ENCODE results near the gene CAND1.
A peak's percentile ranks its signal among the peaks of the same experiment; 100 is the strongest.

Gene CAND1

GRCh38 chr12:67268896-67269632 is at the start of gene CAND1:
CAND1 (plus strand) TSS chr12:67269358; CDS start chr12:67269718, 360 bp downstream.
- 0 out of 2 replicates have a peak, but pooled peaks cover 3% of the 10 kb centered on the region for H3K36me3 ChIP-seq (ENCODE audit: low read length)
- no peaks in the 10 kb centered on the region for H3K9me3 ChIP-seq (ENCODE audit: insufficient read depth, low read length)
- peaks cover 28% of the 10 kb centered on the region for H4K20me1 ChIP-seq (ENCODE audit: low read depth, low read length)
- peak within 1 kb of the TSS; percentile 82 for H3K4me3 ChIP-seq (ENCODE audit: insufficient read depth, low read length, poor library complexity, severe bottlenecking)
- peak within 1 kb of the TSS; percentile 58 for H2AFZ ChIP-seq (ENCODE audit: low read depth, low read length, severe bottlenecking)
- peak within 1 kb of the TSS; percentile 98 for H3K4me2 ChIP-seq (ENCODE audit: low read depth, low read length, poor library complexity, severe bottlenecking)
- H3K27me3 ChIP-seq (ENCODE audit: low read length) = no peaks in the 10 kb centered on the region
- peaks cover 47% of the 10 kb centered on the region for H3K79me2 ChIP-seq (ENCODE audit: insufficient read depth, low read length)
- H3K9ac ChIP-seq (ENCODE audit: low read length) = peak within 1 kb of the TSS; percentile 98
- no peak for TF ChIP-seq EZH2phosphoT487 (conservative IDR thresholded peaks at IDR 0.05; ENCODE audit: low read length)
- TF ChIP-seq CTCF (IDR thresholded peaks at IDR 0.05; ENCODE audit: insufficient read depth, low read length, poor library complexity, severe bottlenecking) = no peak
- H3K9me2 ChIP-seq (replicated peaks; ENCODE audit: insufficient read depth, low read length) = no peaks in the 10 kb centered on the region
- no peaks in the 10 kb centered on the region for H3F3A ChIP-seq (ENCODE audit: insufficient read depth)
- peak within 1 kb of the TSS; percentile 91 for H3K27ac ChIP-seq (ENCODE audit: low read depth, low read length)

- no peak overlapping the region for H3K27ac ChIP-seq (ENCODE audit: low read depth, low read length)
- no peak overlapping the region for H3K4me2 ChIP-seq (ENCODE audit: low read depth, low read length, poor library complexity, severe bottlenecking)
- H3K36me3 ChIP-seq (ENCODE audit: low read length) = no peaks in the 10 kb centered on the region
- H3K9ac ChIP-seq (ENCODE audit: low read length) = no peak overlapping the region
- no peaks in the 10 kb centered on the region for H3K9me3 ChIP-seq (ENCODE audit: insufficient read depth, low read length)
- H3K27me3 ChIP-seq (ENCODE audit: low read length) = no peaks in the 10 kb centered on the region
- H4K20me1 ChIP-seq (ENCODE audit: low read depth, low read length) = no peaks in the 10 kb centered on the region
- H3F3A ChIP-seq (ENCODE audit: insufficient read depth) = no peaks in the 10 kb centered on the region
- no peak overlapping the region for H2AFZ ChIP-seq (ENCODE audit: low read depth, low read length, severe bottlenecking)
- peak; percentile 18 for TF ChIP-seq CTCF (IDR thresholded peaks at IDR 0.05; ENCODE audit: insufficient read depth, low read length, poor library complexity, severe bottlenecking)
- TF ChIP-seq EZH2phosphoT487 (conservative IDR thresholded peaks at IDR 0.05; ENCODE audit: low read length) = no peak
- no peaks in the 10 kb centered on the region for H3K79me2 ChIP-seq (ENCODE audit: insufficient read depth, low read length)
- H3K4me3 ChIP-seq (ENCODE audit: insufficient read depth, low read length, poor library complexity, severe bottlenecking) = no peak overlapping the region
- H3K9me2 ChIP-seq (replicated peaks; ENCODE audit: insufficient read depth, low read length) = no peaks in the 10 kb centered on the region
Observed at GRCh38 chr12:67220065-67220464, 49.1 kb upstream of the CAND1 start.

GRCh38 chr12:67222302-67222701 is 46.9 kb upstream of the CAND1 start:
- Histone ChIP-seq H4K20me1 (ENCODE audit: low read depth, low read length) (no peaks in the 10 kb centered on the region), H3K4me3 (ENCODE audit: insufficient read depth, low read length, poor library complexity, severe bottlenecking) (no peak overlapping the region), H3K36me3 (ENCODE audit: low read length) (no peaks in the 10 kb centered on the region), H3K9me3 (ENCODE audit: insufficient read depth, low read length) (no peaks in the 10 kb centered on the region), H2AFZ (ENCODE audit: low read depth, low read length, severe bottlenecking) (no peak overlapping the region), H3K9ac (ENCODE audit: low read length) (no peak overlapping the region), H3K27me3 (ENCODE audit: low read length) (no peaks in the 10 kb centered on the region), H3F3A (ENCODE audit: insufficient read depth) (no peaks in the 10 kb centered on the region), H3K9me2 (replicated peaks; ENCODE audit: insufficient read depth, low read length) (no peaks in the 10 kb centered on the region), H3K79me2 (ENCODE audit: insufficient read depth, low read length) (no peaks in the 10 kb centered on the region), H3K4me2 (ENCODE audit: low read depth, low read length, poor library complexity, severe bottlenecking) (no peak overlapping the region), H3K27ac (ENCODE audit: low read depth, low read length) (no peak overlapping the region)
- TF ChIP-seq EZH2phosphoT487 (conservative IDR thresholded peaks at IDR 0.05; ENCODE audit: low read length) = no peak

GRCh38 chr12:67223225-67223624 is 45.9 kb upstream of the CAND1 start:
- Histone ChIP-seq H2AFZ (ENCODE audit: low read depth, low read length, severe bottlenecking) (no peak overlapping the region), H3K9me3 (ENCODE audit: insufficient read depth, low read length) (no peaks in the 10 kb centered on the region), H3K9ac (ENCODE audit: low read length) (no peak overlapping the region), H4K20me1 (ENCODE audit: low read depth, low read length) (no peaks in the 10 kb centered on the region), H3F3A (ENCODE audit: insufficient read depth) (no peaks in the 10 kb centered on the region), H3K27me3 (ENCODE audit: low read length) (no peaks in the 10 kb centered on the region), H3K4me3 (ENCODE audit: insufficient read depth, low read length, poor library complexity, severe bottlenecking) (no peak overlapping the region), H3K27ac (ENCODE audit: low read depth, low read length) (no peak overlapping the region), H3K4me2 (ENCODE audit: low read depth, low read length, poor library complexity, severe bottlenecking) (peak overlapping the region; percentile 11), H3K79me2 (ENCODE audit: insufficient read depth, low read length) (no peaks in the 10 kb centered on the region), H3K9me2 (replicated peaks; ENCODE audit: insufficient read depth, low read length) (no peaks in the 10 kb centered on the region), H3K36me3 (ENCODE audit: low read length) (no peaks in the 10 kb centered on the region)
- no peak for TF ChIP-seq CTCF (IDR thresholded peaks at IDR 0.05; ENCODE audit: insufficient read depth, low read length, poor library complexity, severe bottlenecking)
- no peak for TF ChIP-seq EZH2phosphoT487 (conservative IDR thresholded peaks at IDR 0.05; ENCODE audit: low read length)
